SK-N-SH (cell line): ENCODE results near the gene SELENOS. TPM values are rescaled to one million over a fixed set of nuclear protein-coding genes. Genes with fewer than 3 reads are reported as not detected.
A peak's percentile ranks its signal among the peaks of the same experiment; 100 is the strongest.

Source experiments
- CTCF ChIA-PET: fragments of 300-600, 350-600 bp; formaldehyde crosslinking; extraction: SDS; loops from one replicate; lab custom pipeline; 2021; lab: Yijun Ruan, JAX
- POLR2A ChIA-PET: fragments of 350-600 bp; sonication (Branson Sonifier 250); formaldehyde crosslinking; extraction: SDS; loops from one replicate; lab custom pipeline; 2020; ENCODE audit warnings: antibody characterized with exemption, inconsistent platforms; lab: Yijun Ruan, JAX
- DNase-seq: peaks from one replicate; pipeline ENCODE4 v3.0.0; 2012
- H2AFZ ChIP-seq: fragments of 200-600 bp; sonication (generic); 2 replicates; pipeline ENCODE4 v1.8.1; 2016; ENCODE audit warnings: antibody characterized with exemption, mild to moderate bottlenecking, low read depth
- H3F3A ChIP-seq: fragments of 200-600 bp; sonication (generic); replicated peaks from 2 replicates; pipeline ENCODE3; 2016; ENCODE audit warnings: antibody characterized with exemption, mild to moderate bottlenecking; ENCODE audit not compliant: insufficient read depth
- H3K27ac ChIP-seq, 2 experiments: fragments of 200-500 bp in 1 of 2; fragments of 200-600 bp in 1 of 2; sonication (Bioruptor generic) in 1 of 2; sonication (generic), shearing (Covaris generic) in 1 of 2; 2 replicates each; pipeline versions ENCODE4 v1.5.1 to v1.6.1; 2014 to 2016; ENCODE audit warnings: low read depth in 2 of 2, inconsistent platforms in 1 of 2, low read length in 1 of 2, mild to moderate bottlenecking in 1 of 2, mixed read lengths in 1 of 2
- H3K27me3 ChIP-seq: fragments of 200-600 bp; sonication (generic), shearing (Covaris generic); 2 replicates; pipeline ENCODE4 v1.6.1; 2016; ENCODE audit warnings: mixed run types; ENCODE audit not compliant: insufficient read depth
- H3K36me3 ChIP-seq, 2 experiments: fragments of 200-500 bp in 1 of 2; fragments of 200-600 bp in 1 of 2; sonication (Bioruptor generic) in 1 of 2; sonication (generic) in 1 of 2; replicated peaks in 1 of 2; 2 replicates each; pipeline versions ENCODE3 to v1.5.1; 2014 to 2016; ENCODE audit warnings: low read length in 1 of 2, mild to moderate bottlenecking in 1 of 2; ENCODE audit not compliant: insufficient read depth in 2 of 2, control insufficient read depth in 1 of 2
- H3K4me1 ChIP-seq, 2 experiments: fragments of 200-500 bp in 1 of 2; fragments of 200-600 bp in 1 of 2; sonication (Bioruptor generic) in 1 of 2; sonication (generic), shearing (Covaris generic) in 1 of 2; 2 replicates each; pipeline versions ENCODE4 v1.5.1 to v1.6.1; 2014 to 2016; ENCODE audit warnings: low read depth in 1 of 2, low read length in 1 of 2, mixed run types in 1 of 2; ENCODE audit not compliant: insufficient read depth in 2 of 2, control insufficient read depth in 1 of 2
- H3K4me2 ChIP-seq: fragments of 200-600 bp; sonication (generic), shearing (Covaris generic); 2 replicates; pipeline ENCODE4 v1.6.1; 2017; ENCODE audit warnings: mixed run types
- H3K4me3 ChIP-seq, 2 experiments: fragments of 200-500 bp in 1 of 2; fragments of 200-600 bp in 1 of 2; sonication (Bioruptor generic) in 1 of 2; sonication (generic), shearing (Covaris generic) in 1 of 2; 2 replicates each; pipeline versions ENCODE4 v1.5.1 to v1.8.1; 2014 to 2016; ENCODE audit warnings: low read depth in 2 of 2, inconsistent platforms in 1 of 2, low read length in 1 of 2, mild to moderate bottlenecking in 1 of 2, mixed read lengths in 1 of 2, moderate library complexity in 1 of 2
- H3K79me2 ChIP-seq: fragments of 200-600 bp; sonication (generic); 2 replicates; pipeline ENCODE4 v1.8.1; 2017; ENCODE audit warnings: mild to moderate bottlenecking; ENCODE audit not compliant: insufficient read depth
- H3K9ac ChIP-seq: fragments of 200-600 bp; sonication (generic); 2 replicates; pipeline ENCODE4 v1.6.1; 2017; ENCODE audit warnings: mixed run types
- H3K9me2 ChIP-seq: fragments of 200-600 bp; sonication (generic); 2 replicates; pipeline ENCODE4 v1.6.1; 2017; ENCODE audit warnings: mixed run types
- H3K9me3 ChIP-seq: fragments of 200-600 bp; sonication (generic); 2 replicates; pipeline ENCODE4 v1.6.1; 2017; ENCODE audit warnings: mixed run types, mild to moderate bottlenecking, moderate library complexity
- H4K20me1 ChIP-seq: fragments of 200-600 bp; sonication (generic); 2 replicates; pipeline ENCODE4 v1.6.1; 2017; ENCODE audit warnings: mild to moderate bottlenecking, mixed run types; ENCODE audit not compliant: insufficient read depth
- CHD2 ChIP-seq: fragments of 150-350 bp; IDR thresholded peaks from 2 replicates; pipeline ENCODE4 v1.6.1; 2018; ENCODE audit warnings: low read length; ENCODE audit not compliant: partially characterized antibody
- EZH2phosphoT487 ChIP-seq: fragments of 200-600 bp; sonication (generic); IDR thresholded peaks from 2 replicates; pipeline ENCODE4 v1.6.1; 2017; ENCODE audit warnings: low read depth, mixed run types, mild to moderate bottlenecking, antibody characterized with exemption, moderate library complexity, borderline replicate concordance
- FOSL2 ChIP-seq: IDR thresholded peaks from 2 replicates; pipeline ENCODE4 v1.4.0; 2012; ENCODE audit warnings: low read depth, mild to moderate bottlenecking, moderate library complexity, borderline replicate concordance
- FOXM1 ChIP-seq: IDR thresholded peaks from 2 replicates; pipeline ENCODE4 v1.4.0; 2012; ENCODE audit warnings: low read depth, mild to moderate bottlenecking
- GABPA ChIP-seq: IDR thresholded peaks from 2 replicates; pipeline ENCODE4 v1.4.0; 2012; ENCODE audit warnings: low read depth, mild to moderate bottlenecking
- JUND ChIP-seq: IDR thresholded peaks from 2 replicates; pipeline ENCODE4 v1.4.0; 2012
- MEF2A ChIP-seq: IDR thresholded peaks from 2 replicates; pipeline ENCODE4 v1.4.0; 2012; ENCODE audit warnings: low read depth, borderline replicate concordance
- MXI1 ChIP-seq: IDR thresholded peaks from 2 replicates; pipeline ENCODE4 v1.6.1; 2012; ENCODE audit warnings: mild to moderate bottlenecking, low read depth, low read length, improper control_type of control experiment
- NRF1 ChIP-seq: IDR thresholded peaks from 2 replicates; pipeline ENCODE4 v1.6.1; 2012; ENCODE audit warnings: low read depth, mild to moderate bottlenecking, low read length
- POLR2AphosphoS5 ChIP-seq: IDR thresholded peaks from 2 replicates; pipeline ENCODE4 v1.6.1; 2012; ENCODE audit warnings: low read depth, low read length
- RAD21 ChIP-seq: IDR thresholded peaks from 2 replicates; pipeline ENCODE4 v1.6.1; 2012; ENCODE audit warnings: mild to moderate bottlenecking, low read length
- RFX5 ChIP-seq: IDR thresholded peaks from 2 replicates; pipeline ENCODE4 v1.6.1; 2012; ENCODE audit warnings: mild to moderate bottlenecking, improper control_type of control experiment, low read length
- WGBS: methylation state at CpG from one replicate; pipeline ENCODE4 v1.1.6; 2017; ENCODE audit warnings: low lambda C conversion rate; 5-methylcytosine and 5-hydroxymethylcytosine counted together
- polyA plus RNA-seq, 3 experiments: library from polyadenylated mRNA; depleted of rRNA; stranded (reverse); fragments of >200 nt; gene quantifications; 2 replicates each; pipeline ENCODE4 v1.2.3, GENCODE V29; 2012
- TF ChIP-seq, protein P1 (sequence below): IDR thresholded peaks from 2 replicates; pipeline ENCODE4 v1.6.1; 2012; ENCODE audit warnings: mild to moderate bottlenecking, low read depth, low read length, moderate library complexity
- TF ChIP-seq, protein P2 (sequence below): fragments of 150-350 bp; IDR thresholded peaks from 2 replicates; pipeline ENCODE4 v1.6.1; 2016; ENCODE audit warnings: mild to moderate bottlenecking, low read depth, low read length

Gene SELENOS
- polyA plus RNA-seq, 1 of the 3 experiments (the other 2 are of a cell fraction) = 101 TPM

DNA sequence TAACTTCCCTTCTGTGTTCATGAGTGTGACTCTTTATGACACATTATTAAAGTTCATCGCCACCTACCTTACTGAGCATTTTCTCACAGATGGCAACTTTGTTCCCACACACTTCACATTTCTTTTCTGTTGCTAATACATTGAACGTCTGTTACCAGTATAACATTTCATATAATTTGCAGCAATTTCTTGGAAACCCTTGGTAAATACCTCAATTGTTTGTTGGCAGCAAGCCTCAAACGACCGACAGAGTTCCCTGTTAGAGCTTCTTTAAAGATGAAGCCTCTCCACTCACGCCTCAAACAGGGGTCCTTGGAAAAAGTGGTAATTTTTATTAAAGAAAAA lies 22.3 kb downstream of the SELENOS start (continued):
- TF ChIP-seq GABPA (no peak), MXI1 (no peak), CHD2 (no peak), NRF1 (no peak), FOSL2 (no peak)

DNA sequence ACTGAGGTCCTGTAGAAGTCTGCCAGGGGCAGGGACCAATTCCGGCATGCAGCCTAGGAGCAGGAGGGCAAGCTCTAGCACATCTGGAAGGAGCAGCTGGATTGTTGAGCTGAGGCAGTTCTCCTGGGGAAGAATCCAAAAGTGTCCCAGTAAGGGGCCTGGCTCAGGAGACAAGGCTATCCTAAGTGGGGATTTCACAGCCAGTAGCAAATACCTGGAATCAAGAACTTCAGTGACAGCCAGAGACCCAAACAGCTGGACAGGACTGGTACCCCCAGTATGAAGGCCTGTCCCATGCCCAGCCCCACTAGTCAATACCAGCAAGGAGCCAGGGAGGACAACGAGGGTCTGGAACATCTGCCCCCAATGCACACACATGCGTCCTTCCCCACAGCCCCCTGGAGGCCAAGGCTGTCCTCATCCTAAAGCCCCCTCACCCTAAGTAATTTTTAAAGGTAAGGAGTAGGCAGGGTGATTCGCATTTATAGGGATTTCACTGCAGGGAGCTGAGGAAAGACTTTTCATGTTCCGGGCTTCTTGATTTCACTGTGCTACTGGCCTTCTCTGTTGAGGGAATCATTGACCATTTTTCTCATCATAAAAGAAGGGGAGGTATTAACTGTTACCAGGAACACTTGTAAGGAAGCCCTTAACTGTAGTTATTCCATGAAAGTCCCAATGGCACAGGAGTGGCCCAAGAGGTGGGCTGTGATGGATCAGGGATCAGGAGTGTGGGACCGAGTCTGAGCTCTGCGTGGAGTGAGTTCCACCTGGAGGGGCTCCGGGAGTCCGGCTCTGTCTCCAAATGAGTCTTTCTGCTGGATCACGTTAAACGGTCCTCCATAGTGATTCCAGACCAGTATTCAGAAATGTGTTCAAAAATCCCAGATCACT lies 22.9 kb downstream of the SELENOS start:
- Histone ChIP-seq H3F3A (peaks cover 4% of the 10 kb centered on the region), H3K4me3 (no peak overlapping the region), H3K27ac (no peak overlapping the region; a peak in 1 of 4 replicates), H3K79me2 (peaks cover 16% of the 10 kb centered on the region), H3K9ac (no peak overlapping the region), H3K9me3 (no peaks in the 10 kb centered on the region), H2AFZ (no peak overlapping the region), H3K9me2 (no peaks in the 10 kb centered on the region), H3K4me1 (peaks cover 4 to 18% of the 10 kb centered on the region in 2 experiments; a peak in 2 of 4 replicates), H3K27me3 (no peaks in the 10 kb centered on the region), H3K36me3 (no peaks in the 10 kb centered on the region), H4K20me1 (peaks cover 14% of the 10 kb centered on the region), H3K4me2 (no peak overlapping the region)
- POLR2A ChIA-PET = interaction anchor here (0.6 kb wide), 1 partner anchor 133 kb away, joined by 3 read pairs; no protein-coding TSS in a partner anchor
- DNase-seq = no peak
- TF ChIP-seq POLR2AphosphoS5 (no peak), EZH2phosphoT487 (no peak), FOSL2 (no peak), MEF2A (no peak)
- TF ChIP-seq, protein P1, sequence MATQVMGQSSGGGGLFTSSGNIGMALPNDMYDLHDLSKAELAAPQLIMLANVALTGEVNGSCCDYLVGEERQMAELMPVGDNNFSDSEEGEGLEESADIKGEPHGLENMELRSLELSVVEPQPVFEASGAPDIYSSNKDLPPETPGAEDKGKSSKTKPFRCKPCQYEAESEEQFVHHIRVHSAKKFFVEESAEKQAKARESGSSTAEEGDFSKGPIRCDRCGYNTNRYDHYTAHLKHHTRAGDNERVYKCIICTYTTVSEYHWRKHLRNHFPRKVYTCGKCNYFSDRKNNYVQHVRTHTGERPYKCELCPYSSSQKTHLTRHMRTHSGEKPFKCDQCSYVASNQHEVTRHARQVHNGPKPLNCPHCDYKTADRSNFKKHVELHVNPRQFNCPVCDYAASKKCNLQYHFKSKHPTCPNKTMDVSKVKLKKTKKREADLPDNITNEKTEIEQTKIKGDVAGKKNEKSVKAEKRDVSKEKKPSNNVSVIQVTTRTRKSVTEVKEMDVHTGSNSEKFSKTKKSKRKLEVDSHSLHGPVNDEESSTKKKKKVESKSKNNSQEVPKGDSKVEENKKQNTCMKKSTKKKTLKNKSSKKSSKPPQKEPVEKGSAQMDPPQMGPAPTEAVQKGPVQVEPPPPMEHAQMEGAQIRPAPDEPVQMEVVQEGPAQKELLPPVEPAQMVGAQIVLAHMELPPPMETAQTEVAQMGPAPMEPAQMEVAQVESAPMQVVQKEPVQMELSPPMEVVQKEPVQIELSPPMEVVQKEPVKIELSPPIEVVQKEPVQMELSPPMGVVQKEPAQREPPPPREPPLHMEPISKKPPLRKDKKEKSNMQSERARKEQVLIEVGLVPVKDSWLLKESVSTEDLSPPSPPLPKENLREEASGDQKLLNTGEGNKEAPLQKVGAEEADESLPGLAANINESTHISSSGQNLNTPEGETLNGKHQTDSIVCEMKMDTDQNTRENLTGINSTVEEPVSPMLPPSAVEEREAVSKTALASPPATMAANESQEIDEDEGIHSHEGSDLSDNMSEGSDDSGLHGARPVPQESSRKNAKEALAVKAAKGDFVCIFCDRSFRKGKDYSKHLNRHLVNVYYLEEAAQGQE = no peak
- CTCF ChIA-PET = interaction anchor here (0.8 to 12.8 kb wide), 9 partner anchors 12 to 246 kb away, joined by 3 to 190 read pairs (median 4); no protein-coding TSS in a partner anchor
- 91% methylated on average over 11 of the region's 11 CpGs for WGBS

DNA sequence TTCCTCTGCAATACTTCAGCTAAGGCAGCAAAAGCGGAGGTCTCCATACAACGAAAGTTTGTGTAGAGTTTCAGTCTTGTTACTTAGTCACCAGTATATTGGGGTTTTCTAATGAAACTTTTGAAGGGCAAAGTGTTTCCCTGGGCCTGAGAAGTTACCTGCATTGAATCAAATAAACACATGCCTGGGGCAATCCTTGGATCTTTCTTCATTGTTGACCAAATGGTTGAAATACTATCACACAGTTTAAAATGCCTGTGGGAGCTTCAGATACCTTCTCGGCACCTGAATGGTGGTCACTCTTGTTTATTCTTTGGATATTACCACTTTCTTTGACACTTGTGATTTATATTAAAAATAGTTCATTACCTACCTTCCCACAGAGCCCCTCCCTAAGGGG lies 24.4 kb downstream of the SELENOS start:
- peaks cover 0 to 5% of the 10 kb centered on the region in 2 experiments for H3K36me3 ChIP-seq
- H3K4me3 ChIP-seq = peak overlapping the region; percentile 65 to 89
- peak overlapping the region; percentile 76 for H3K4me2 ChIP-seq
- peaks cover 32% of the 10 kb centered on the region for H3K79me2 ChIP-seq
- no peaks in the 10 kb centered on the region for H3K27me3 ChIP-seq
- WGBS = 65% methylated on average over 3 of the region's 3 CpGs
- DNase-seq = no peak
- ChIA-PET CTCF (interaction anchor here (1.0 to 12.8 kb wide), 9 partner anchors 20 to 245 kb away, joined by 3 to 190 read pairs (median 4); no protein-coding TSS in a partner anchor), POLR2A (interaction anchor here (1.1 kb wide), 1 partner anchor 244 kb away, joined by 4 read pairs; no protein-coding TSS in a partner anchor)
- H2AFZ ChIP-seq = peak overlapping the region; percentile 80
- H3K27ac ChIP-seq = peak overlapping the region; percentile 52 to 90
- H3K4me1 ChIP-seq = peaks cover 4 to 22% of the 10 kb centered on the region in 2 experiments; a peak in 2 of 4 replicates
- peaks cover 29% of the 10 kb centered on the region for H4K20me1 ChIP-seq
- H3K9me3 ChIP-seq = no peaks in the 10 kb centered on the region
- peak overlapping the region; percentile 67 for H3K9ac ChIP-seq
- peaks cover under 1% of the 10 kb centered on the region for H3F3A ChIP-seq
- H3K9me2 ChIP-seq = no peaks in the 10 kb centered on the region
- TF ChIP-seq RAD21 = no peak
- TF ChIP-seq POLR2AphosphoS5 = no peak
- TF ChIP-seq JUND = no peak
- TF ChIP-seq RFX5 = no peak
- TF ChIP-seq FOXM1 = no peak
- TF ChIP-seq, protein P2, sequence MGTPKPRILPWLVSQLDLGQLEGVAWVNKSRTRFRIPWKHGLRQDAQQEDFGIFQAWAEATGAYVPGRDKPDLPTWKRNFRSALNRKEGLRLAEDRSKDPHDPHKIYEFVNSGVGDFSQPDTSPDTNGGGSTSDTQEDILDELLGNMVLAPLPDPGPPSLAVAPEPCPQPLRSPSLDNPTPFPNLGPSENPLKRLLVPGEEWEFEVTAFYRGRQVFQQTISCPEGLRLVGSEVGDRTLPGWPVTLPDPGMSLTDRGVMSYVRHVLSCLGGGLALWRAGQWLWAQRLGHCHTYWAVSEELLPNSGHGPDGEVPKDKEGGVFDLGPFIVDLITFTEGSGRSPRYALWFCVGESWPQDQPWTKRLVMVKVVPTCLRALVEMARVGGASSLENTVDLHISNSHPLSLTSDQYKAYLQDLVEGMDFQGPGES = no peak
- no peak for TF ChIP-seq EZH2phosphoT487
- TF ChIP-seq CHD2 = no peak
- TF ChIP-seq, protein P1 = no peak
